GM10248 (cell line): Measurements from ENCODE around the gene ZNF512B.

Experiments used
- CTCF ChIA-PET: fragments of 300-600 bp; sonication (Branson Sonifier 250); formaldehyde crosslinking; extraction: SDS; loops from one replicate; lab custom pipeline; 2021; ENCODE audit warnings: antibody characterized with exemption; lab: Yijun Ruan, JAX
- POLR2A ChIA-PET: fragments of 350-650 bp; sonication (Branson Sonifier 250); formaldehyde crosslinking; extraction: SDS; loops from one replicate; lab custom pipeline; 2020; ENCODE audit warnings: antibody characterized with exemption; lab: Yijun Ruan, JAX
- DNase-seq: peaks from one replicate; pipeline ENCODE4 v3.0.0; 2012; ENCODE audit errors: extremely low spot score
- CTCF ChIP-seq: IDR thresholded peaks from 2 replicates; pipeline ENCODE4 v1.5.1; 2012; ENCODE audit warnings: mild to moderate bottlenecking, low read depth; ENCODE audit errors: extremely low read depth, missing control alignments, control extremely low read depth

The ZNF512B gene

GRCh38 chr20:63955281-63955826 lies 14.4 kb downstream of the ZNF512B start:
- POLR2A ChIA-PET, result no interaction called here
- peak; percentile 68 for DNase-seq
- TF ChIP-seq CTCF, result peak; percentile 68
- CTCF ChIA-PET, result interaction anchor here (0.7 to 1.1 kb wide), 2 partner anchors 74 to 102 kb away, joined by 3 to 4 read pairs; no protein-coding TSS in a partner anchor

GRCh38 chr20:63953764-63954429 lies 15.8 kb downstream of the ZNF512B start:
- ChIA-PET POLR2A (interaction anchor here (1.0 kb wide), 1 partner anchor 89 kb away, joined by 3 read pairs; the partner anchor contains the start of gene TPD52L2), CTCF (interaction anchor here (1.1 to 1.6 kb wide), 2 partner anchors 19 to 72 kb away, joined by 3 read pairs; no protein-coding TSS in a partner anchor)
- TF ChIP-seq CTCF, result no peak
- no peak for DNase-seq

- POLR2A ChIA-PET, result no interaction called here
- CTCF ChIA-PET, result interaction anchor here (1.6 to 2.3 kb wide), 4 partner anchors 20 to 415 kb away, joined by 3 to 10 read pairs (median 6); partner anchors contain the start of genes PRPF6 and PTK6
- TF ChIP-seq CTCF, result no peak
- no peak for DNase-seq
Measured at GRCh38 chr20:63952769-63953168, 17.0 kb downstream of the ZNF512B start.

GRCh38 chr20:63952210-63952535 lies 17.6 kb downstream of the ZNF512B start:
- POLR2A ChIA-PET, result no interaction called here
- no peak for DNase-seq
- CTCF ChIA-PET, result interaction anchor here (1.6 to 2.3 kb wide), 4 partner anchors 22 to 414 kb away, joined by 5 to 10 read pairs (median 6); partner anchors contain the start of genes PRPF6 and PTK6
- no peak for TF ChIP-seq CTCF

GRCh38 chr20:63951398-63952209 lies 18.1 kb downstream of the ZNF512B start:
- no peak for TF ChIP-seq CTCF
- CTCF ChIA-PET, result interaction anchor here (1.6 to 2.3 kb wide), 4 partner anchors 22 to 414 kb away, joined by 5 to 10 read pairs (median 6); partner anchors contain the start of genes PRPF6 and PTK6
- POLR2A ChIA-PET, result interaction anchor here (0.5 kb wide), 1 partner anchor 52 kb away, joined by 5 read pairs; no protein-coding TSS in a partner anchor
- DNase-seq, result no peak
